HepG2 (cell line): Measurements from ENCODE around the gene PSMD9. TPM values are rescaled to one million over a fixed set of nuclear protein-coding genes. Genes with fewer than 3 reads are reported as not detected.

ENCODE experiments used
- ATF3 ChIP-seq: sonication (generic); formaldehyde crosslinking; IDR thresholded peaks from 2 replicates; pipeline ENCODE4 v1.4.0; 2020; ENCODE audit warnings: missing genetic modification reagents
- ATF7-NPFF ChIP-seq: sonication (generic); formaldehyde crosslinking; IDR thresholded peaks from 2 replicates; pipeline ENCODE4 v1.8.1; 2023; ENCODE audit warnings: mild to moderate bottlenecking, low read depth, missing genetic modification reagents, moderate library complexity
- CHCHD3 ChIP-seq: sonication (generic); formaldehyde crosslinking; IDR thresholded peaks from 2 replicates; pipeline ENCODE4 v1.8.0; 2022; ENCODE audit warnings: mild to moderate bottlenecking, missing genetic modification reagents, moderate library complexity
- EZH2 ChIP-seq: conservative IDR thresholded peaks from 2 replicates; pipeline ENCODE4 v1.6.1; 2012; ENCODE audit warnings: mild to moderate bottlenecking, low read depth, low read length, moderate library complexity
- FOXK1 ChIP-seq: sonication (generic); formaldehyde crosslinking; IDR thresholded peaks from 2 replicates; pipeline ENCODE4 v1.4.0; 2020; ENCODE audit warnings: low read depth, missing genetic modification reagents, borderline replicate concordance
- GATAD1 ChIP-seq: IDR thresholded peaks from 2 replicates; pipeline ENCODE4 v1.6.1; 2016; ENCODE audit warnings: missing genetic modification reagents, missing compliant biosample characterization
- GLI4 ChIP-seq: sonication (generic); formaldehyde crosslinking; IDR thresholded peaks from 2 replicates; pipeline ENCODE4 v1.5.1; 2020; ENCODE audit warnings: missing genetic modification reagents, mild to moderate bottlenecking, moderate library complexity, borderline replicate concordance
- HNF1B ChIP-seq: sonication (generic); formaldehyde crosslinking; IDR thresholded peaks from 2 replicates; pipeline ENCODE4 v1.5.1; 2020; ENCODE audit warnings: mild to moderate bottlenecking, moderate library complexity, missing genetic modification reagents
- KDM3A ChIP-seq: IDR thresholded peaks from 2 replicates; pipeline ENCODE4 v1.6.1; 2018; ENCODE audit warnings: low read depth, missing compliant biosample characterization
- LCORL ChIP-seq, 2 experiments: fragments of 450-650 bp in 1 of 2; sonication (generic) in 1 of 2; formaldehyde crosslinking in 1 of 2; IDR thresholded peaks; 2 replicates each; pipeline versions ENCODE4 v1.5.0 to v1.6.1; 2017 to 2020; ENCODE audit warnings: antibody characterized with exemption in 1 of 2, missing genetic modification reagents in 1 of 2
- LRRFIP1 ChIP-seq: sonication (generic); formaldehyde crosslinking; conservative IDR thresholded peaks from 2 replicates; pipeline ENCODE4 v1.4.0; 2020; ENCODE audit warnings: missing genetic modification reagents
- MATR3 ChIP-seq: sonication (generic); formaldehyde crosslinking; IDR thresholded peaks from 2 replicates; pipeline ENCODE4 v1.4.0; 2020; ENCODE audit warnings: missing genetic modification reagents
- RBM22 ChIP-seq: fragments of 200-400 bp; formaldehyde crosslinking; optimal IDR thresholded peaks from 2 replicates; pipeline ENCODE3; 2017; ENCODE audit warnings: mild to moderate bottlenecking, low read length, moderate library complexity
- RCOR2 ChIP-seq: IDR thresholded peaks from 2 replicates; pipeline ENCODE4 v1.6.1; 2016; ENCODE audit warnings: missing biosample characterization, missing genetic modification reagents
- RELA ChIP-seq: sonication (generic); formaldehyde crosslinking; IDR thresholded peaks from 2 replicates; pipeline ENCODE4 v1.4.0; 2020; ENCODE audit warnings: missing genetic modification reagents
- RFXAP ChIP-seq: sonication (generic); formaldehyde crosslinking; IDR thresholded peaks from 2 replicates; pipeline ENCODE4 v1.4.0; 2020; ENCODE audit warnings: missing genetic modification reagents, borderline replicate concordance
- SKI ChIP-seq: fragments of 450-650 bp; IDR thresholded peaks from one replicate; pipeline ENCODE4 v1.6.1; 2018; ENCODE audit warnings: mild to moderate bottlenecking; ENCODE audit not compliant: partially characterized antibody
- ZC3H4 ChIP-seq: sonication (generic); formaldehyde crosslinking; IDR thresholded peaks from 2 replicates; pipeline ENCODE4 v1.4.0; 2020; ENCODE audit warnings: missing genetic modification reagents, borderline replicate concordance
- ZNF431 ChIP-seq: sonication (generic); formaldehyde crosslinking; IDR thresholded peaks from 2 replicates; pipeline ENCODE4 v1.9.0; 2022; ENCODE audit warnings: missing genetic modification reagents, low read depth, mild to moderate bottlenecking, borderline replicate concordance
- ZNF484 ChIP-seq: sonication (generic); formaldehyde crosslinking; IDR thresholded peaks from 2 replicates; pipeline ENCODE4 v1.5.1; 2020; ENCODE audit warnings: mild to moderate bottlenecking, low read depth, missing genetic modification reagents, borderline replicate concordance
- polyA plus RNA-seq, 8 experiments: library from polyadenylated mRNA; depleted of rRNA in 3 of 8; stranded (reverse) in 7 of 8; unstranded in 1 of 8; fragments of >200 nt; fragmentation: Illumina TruSeq in 4 of 8; extraction: Trizol in 4 of 8; gene quantifications; 2 replicates each; pipeline versions ENCODE4 v1.2.1 to v1.2.3, GENCODE V29; 2011 to 2016; ENCODE audit warnings: low read depth in 4 of 8, missing spikeins in 1 of 8, mixed read lengths in 1 of 8; ENCODE audit not compliant: insufficient read depth in 1 of 8
- total RNA-seq, 5 experiments: library from RNA; depleted of rRNA; stranded (reverse); fragments of >200 nt; fragmentation: Illumina TruSeq; extraction: Trizol; gene quantifications; 2 replicates each; pipeline ENCODE4 v1.2.3, GENCODE V29; 2016; ENCODE audit warnings: low read depth in 1 of 5
- TF ChIP-seq, protein P1 (sequence below): sonication (generic); formaldehyde crosslinking; IDR thresholded peaks from 2 replicates; pipeline ENCODE4 v1.8.1; 2023; ENCODE audit warnings: missing genetic modification reagents, mild to moderate bottlenecking, borderline replicate concordance

Gene PSMD9
- total and polyA plus RNA-seq, 2 of the 13 experiments (the other 11 are each of a cell fraction or from before 2014, with no cell fraction given): 41.4 to 61.1 TPM

DNA sequence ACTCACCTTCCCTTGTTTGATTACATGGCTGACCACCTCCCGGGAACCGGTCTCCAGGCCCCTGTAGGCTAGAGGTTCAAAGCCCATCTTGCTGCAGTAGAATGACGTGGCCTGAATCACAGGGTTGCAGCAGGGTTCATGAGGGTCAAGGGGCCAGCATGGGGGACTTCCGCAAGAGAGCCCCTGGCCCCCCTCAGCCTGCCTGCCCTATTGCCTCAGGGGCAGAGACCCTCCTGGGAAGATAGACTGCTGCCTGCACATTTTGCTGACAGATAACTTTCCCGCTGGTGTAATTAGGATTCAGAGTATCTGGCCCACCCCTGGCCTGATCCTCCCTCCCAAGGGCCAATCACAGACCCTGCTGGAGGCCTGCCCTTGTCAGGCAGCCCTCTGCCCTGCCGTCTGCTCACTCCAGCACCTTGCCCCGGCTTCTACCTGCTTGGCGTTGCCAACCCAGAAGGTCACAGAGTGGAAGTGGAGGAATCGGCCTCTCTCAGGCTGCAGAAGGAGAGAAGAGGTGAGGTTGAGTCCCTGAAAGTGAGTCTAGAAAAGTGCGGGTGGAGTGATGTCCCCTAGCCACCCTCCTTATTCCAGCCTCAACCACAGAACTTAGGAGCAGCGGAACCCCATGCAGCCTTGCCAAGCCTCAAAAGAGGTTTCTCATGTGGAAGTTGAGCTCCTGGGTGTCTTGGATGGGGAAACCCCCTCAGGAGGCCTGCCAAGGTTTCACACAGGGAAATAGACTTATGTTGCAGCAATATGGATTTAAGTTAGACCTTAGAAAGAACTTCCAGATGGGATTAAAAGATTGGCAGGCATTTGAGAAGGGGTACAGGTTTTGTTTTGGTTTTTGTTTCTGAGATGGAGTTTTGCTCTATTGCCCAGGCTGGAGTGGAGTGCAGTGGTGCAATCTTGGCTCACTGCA is 31.0 kb upstream of the PSMD9 start (continued):
- no peak for TF ChIP-seq RFXAP (CRISPR knock-in tag)
- TF ChIP-seq, protein P1, sequence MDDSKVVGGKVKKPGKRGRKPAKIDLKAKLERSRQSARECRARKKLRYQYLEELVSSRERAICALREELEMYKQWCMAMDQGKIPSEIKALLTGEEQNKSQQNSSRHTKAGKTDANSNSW (CRISPR knock-in tag): no peak
- TF ChIP-seq ZNF484 (CRISPR knock-in tag): no peak
- 0 out of 2 replicates have a peak, but pooled peaks have one; percentile 52 for TF ChIP-seq ZNF431 (CRISPR knock-in tag)
- no peak for TF ChIP-seq RELA (CRISPR knock-in tag)
- no peak for TF ChIP-seq EZH2
- peak; percentile 49 for TF ChIP-seq SKI
- no peak for TF ChIP-seq LRRFIP1 (CRISPR knock-in tag)
- TF ChIP-seq CHCHD3 (CRISPR knock-in tag): no peak
- peak; percentile 68; the same call in 1 of the 2 replicates for TF ChIP-seq ATF3 (CRISPR knock-in tag)
- TF ChIP-seq KDM3A (CRISPR knock-in tag): peak; percentile 42; the same call in 1 of the 2 replicates
- no peak for TF ChIP-seq LCORL (IDR thresholded peaks at IDR 0.05)
- peak; percentile 78 for TF ChIP-seq LCORL (CRISPR knock-in tag; IDR thresholded peaks at IDR 0.05)
- TF ChIP-seq GATAD1: no peak
- peak; percentile 69 for TF ChIP-seq HNF1B (CRISPR knock-in tag)
- TF ChIP-seq FOXK1 (CRISPR knock-in tag): peak; percentile 49; the same call in 1 of the 2 replicates
- 0 out of 2 replicates have a peak, but pooled peaks have one; percentile 38 for TF ChIP-seq GLI4
- no peak for TF ChIP-seq ATF7-NPFF (CRISPR knock-in tag)
- peak; percentile 50; the same call in 1 of the 2 replicates for TF ChIP-seq RCOR2 (CRISPR knock-in tag)
- no peak for TF ChIP-seq MATR3 (CRISPR knock-in tag)
- TF ChIP-seq RBM22: no peak
- no peak for TF ChIP-seq ZC3H4 (CRISPR knock-in tag)
